Raji (cell line): Measurements from ENCODE around the gene CLDN11.

Experiments
- POLR2A ChIP-seq: IDR thresholded peaks from 2 replicates; pipeline ENCODE4 v1.6.1; 2011; ENCODE audit warnings: low read depth, low read length, control low read depth; ENCODE audit not compliant: insufficient read depth

The CLDN11 gene

DNA sequence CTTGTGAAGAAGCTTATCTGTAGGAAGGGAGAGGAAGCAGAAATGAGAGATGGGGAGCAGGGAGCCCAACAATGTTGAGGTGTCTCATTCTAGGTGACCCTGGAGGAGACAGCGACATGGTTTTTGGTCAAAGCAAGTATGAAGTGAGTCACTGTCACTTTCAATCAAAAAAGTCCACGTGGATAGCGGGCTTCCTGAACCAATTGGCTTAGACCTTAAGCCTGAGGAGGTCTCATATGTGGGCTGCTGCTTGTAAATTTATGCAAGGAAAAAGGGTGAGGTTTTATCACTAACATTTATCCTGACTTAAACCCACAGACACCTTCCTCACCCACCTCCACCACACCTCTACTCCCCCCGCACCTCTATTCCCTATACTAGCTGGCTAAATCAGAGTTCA, 22.7 kb downstream of the CLDN11 start:
- TF ChIP-seq POLR2A, result no peak

- TF ChIP-seq POLR2A, result no peak
These were observed 24.3 kb downstream of the CLDN11 start for GRCh38 chr3:170442947-170443346.

- no peak for TF ChIP-seq POLR2A
These were observed 24.8 kb downstream of the CLDN11 start for GRCh38 chr3:170443457-170443856.

- no peak for TF ChIP-seq POLR2A
These were observed 29.9 kb downstream of the CLDN11 start for GRCh38 chr3:170448584-170448983.

DNA sequence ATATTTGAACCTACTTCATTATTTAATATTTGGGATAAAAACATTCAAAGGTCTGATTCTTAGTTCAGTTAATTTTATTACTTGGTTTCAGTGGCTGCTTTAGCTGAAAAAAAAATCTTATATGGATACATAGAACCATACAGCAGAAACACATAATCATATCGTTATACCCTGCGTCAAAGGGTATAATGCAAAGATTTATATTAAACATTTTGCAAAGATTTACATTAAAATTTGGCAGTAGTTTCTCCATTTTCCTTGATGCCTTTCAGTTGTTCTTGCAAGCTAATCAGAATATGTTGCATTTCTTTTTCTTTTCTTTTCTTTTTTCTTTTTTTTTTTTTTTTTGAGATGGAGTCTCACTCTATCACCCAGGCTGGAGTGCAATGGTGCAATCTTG, 31.4 kb downstream of the CLDN11 start:
- TF ChIP-seq POLR2A, result no peak

DNA sequence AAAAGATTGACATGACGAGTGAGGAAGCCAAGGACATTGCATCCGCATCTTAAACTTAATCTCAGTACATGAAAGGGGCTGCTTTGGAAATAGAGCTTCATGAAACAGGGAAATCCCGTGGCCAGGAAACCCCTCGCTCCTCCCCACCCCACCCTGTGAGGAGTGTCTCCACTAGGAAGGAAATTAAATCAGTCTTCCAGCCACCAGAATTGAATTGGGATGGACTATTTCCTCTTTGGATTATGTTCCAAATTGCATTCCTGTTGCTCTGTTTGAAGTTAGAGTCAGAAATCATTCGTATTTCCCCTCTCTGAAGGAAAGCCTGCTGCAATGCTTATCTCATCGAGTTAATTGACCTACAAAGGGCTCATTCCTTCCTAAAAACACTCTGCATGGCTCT, 35.8 kb downstream of the CLDN11 start:
- TF ChIP-seq POLR2A, result no peak

DNA sequence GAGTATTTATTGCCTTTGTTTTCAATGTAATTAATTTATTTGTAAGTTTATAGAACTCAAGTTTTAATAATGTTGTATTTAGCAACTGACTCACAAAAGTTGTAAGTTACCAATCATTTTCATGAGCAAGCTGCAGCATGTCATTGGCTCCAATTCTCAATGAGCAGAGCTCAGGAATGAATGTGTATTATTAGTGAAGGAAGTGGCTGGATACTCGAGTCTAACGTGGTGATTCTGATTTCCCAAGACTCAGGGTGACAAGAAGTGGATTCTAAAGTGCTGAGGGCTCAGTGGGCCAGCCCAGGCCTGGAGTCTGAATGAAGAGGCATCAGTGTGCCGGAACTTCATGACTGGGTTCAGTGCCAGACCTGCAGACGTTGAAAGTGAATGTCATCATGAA, 39.6 kb downstream of the CLDN11 start:
- no peak for TF ChIP-seq POLR2A

DNA sequence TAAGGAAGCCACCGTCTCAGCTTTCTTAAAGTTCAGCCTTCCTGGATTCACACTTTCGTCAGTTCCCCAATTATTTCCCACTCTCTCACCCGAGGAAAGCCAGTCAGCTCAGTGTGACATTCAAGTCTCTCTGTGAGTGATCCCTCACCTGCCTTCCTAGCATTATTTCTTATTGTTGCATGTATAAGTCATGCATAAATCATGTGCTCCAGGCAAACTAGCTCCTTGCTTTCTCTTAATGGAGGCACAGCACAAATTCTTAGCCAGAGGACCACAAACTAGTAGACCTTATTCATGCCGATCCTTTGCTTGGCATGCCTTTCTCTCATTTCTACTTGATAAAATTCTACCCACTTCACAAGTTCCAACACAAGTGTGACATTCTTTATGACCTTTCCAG, 44.3 kb downstream of the CLDN11 start:
- TF ChIP-seq POLR2A, result no peak

GRCh38 chr3:170465955-170466354, 47.3 kb downstream of the CLDN11 start:
- TF ChIP-seq POLR2A, result no peak

- TF ChIP-seq POLR2A, result no peak
These were observed 48.3 kb downstream of the CLDN11 start for GRCh38 chr3:170467007-170467406.

GRCh38 chr3:170467571-170468147, 49.0 kb downstream of the CLDN11 start:
- TF ChIP-seq POLR2A, result no peak

DNA sequence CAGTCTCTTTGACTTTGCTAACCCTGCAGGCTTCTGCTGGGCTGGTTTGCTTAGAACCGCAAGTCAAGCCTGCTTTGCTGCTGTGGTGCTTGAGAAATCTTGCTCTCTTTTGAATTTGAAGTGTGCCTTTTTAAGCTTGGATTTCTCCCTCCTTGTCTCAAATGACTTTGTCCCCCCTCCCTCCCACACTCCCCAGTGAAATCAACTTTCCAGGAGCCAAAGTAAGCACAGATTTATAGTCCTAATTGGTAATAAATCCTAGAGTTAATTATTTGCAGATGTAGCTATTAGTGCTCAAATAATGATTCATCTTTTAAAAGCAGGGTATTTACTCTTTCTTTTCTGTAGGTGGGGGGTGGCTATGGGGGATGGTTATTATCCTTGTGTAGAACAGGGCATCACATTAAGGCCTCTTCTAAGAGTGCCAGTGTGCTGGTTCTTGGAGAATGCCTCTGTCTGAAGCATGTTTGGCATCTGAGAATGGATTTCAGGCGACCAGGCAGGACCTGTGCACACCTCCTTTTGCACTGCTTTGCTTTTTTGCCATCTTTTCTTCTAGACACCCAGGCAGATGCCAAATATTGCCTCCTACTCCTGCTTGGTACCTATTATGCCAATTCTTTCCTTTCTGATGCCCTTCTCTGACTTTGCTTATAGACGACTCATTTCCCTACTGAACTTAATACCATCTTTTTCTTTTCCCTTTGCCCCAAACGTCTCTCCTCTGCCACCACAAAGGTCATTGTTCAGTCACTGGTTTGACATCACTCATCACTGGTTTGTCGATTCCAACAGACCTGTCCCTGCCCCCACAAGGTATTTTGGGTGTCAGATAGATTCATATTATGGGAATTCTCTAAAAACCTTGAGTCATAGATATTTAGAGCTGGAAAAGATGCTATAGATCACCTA, 50.7 kb downstream of the CLDN11 start:
- TF ChIP-seq POLR2A, result no peak

DNA sequence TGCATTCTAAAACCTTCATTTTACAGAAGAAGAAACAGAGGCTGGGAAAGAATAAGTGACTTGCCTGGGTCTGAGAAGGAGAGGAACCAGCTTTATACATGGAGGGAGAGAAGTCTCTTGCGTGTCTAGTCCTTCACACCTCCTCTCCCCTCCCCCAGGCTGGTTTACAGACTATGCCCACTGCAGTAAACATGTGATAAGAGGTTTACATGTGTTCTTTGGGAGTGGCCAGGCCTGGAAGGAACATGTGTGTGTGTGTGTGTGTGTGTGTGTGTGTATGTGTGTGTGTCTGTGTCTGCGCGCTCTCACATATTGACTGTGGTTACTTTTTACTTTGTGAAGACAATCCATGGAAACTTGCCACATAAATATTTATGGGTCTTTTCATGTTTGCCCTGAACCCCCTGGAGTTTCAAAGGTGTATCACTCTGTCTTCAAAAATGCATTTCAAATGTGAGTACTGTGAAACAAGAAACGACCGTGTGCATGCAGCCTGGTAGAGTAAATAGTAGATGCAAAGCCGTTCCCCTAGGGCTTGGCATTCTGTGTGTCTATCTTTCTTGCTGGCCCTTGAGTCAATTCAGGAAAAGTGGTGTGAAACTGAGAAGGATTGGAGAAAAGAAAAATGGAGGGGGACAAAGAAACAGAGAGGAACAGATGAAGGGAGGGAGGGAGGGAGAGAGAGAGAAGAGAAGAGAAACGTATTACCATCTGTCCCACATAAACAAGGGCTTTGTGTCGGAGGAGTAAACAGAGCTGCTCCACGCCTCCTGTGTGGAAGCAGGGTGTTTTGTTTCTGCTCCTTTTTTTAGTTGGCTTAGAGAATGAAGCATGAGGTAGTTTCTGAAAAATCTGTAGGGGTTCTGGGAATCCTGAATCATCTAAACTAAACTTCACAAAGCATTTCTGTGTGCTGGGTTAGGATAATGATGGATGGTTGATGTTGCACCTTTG, 51.7 kb downstream of the CLDN11 start:
- no peak for TF ChIP-seq POLR2A

DNA sequence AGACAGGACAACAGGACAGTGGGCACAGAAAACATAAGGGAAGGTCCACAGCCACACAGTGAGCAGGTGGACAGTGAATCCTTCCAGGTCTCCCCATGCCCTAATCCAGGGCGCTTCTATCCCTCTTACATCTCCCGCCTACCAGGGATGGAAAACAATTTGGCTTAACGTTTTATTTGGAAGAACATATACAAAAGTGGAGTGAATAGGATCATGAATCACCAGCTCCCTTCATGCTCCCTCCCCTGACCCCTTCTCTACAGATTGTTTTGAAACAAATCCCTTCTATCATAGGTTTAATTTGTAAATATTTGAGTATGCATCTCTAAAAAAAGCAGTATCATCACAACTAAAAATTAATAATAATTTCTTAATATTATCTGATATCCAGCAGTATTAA, 52.5 kb downstream of the CLDN11 start:
- no peak for TF ChIP-seq POLR2A

GRCh38 chr3:170473358-170473757, 54.7 kb downstream of the CLDN11 start:
- TF ChIP-seq POLR2A, result no peak

DNA sequence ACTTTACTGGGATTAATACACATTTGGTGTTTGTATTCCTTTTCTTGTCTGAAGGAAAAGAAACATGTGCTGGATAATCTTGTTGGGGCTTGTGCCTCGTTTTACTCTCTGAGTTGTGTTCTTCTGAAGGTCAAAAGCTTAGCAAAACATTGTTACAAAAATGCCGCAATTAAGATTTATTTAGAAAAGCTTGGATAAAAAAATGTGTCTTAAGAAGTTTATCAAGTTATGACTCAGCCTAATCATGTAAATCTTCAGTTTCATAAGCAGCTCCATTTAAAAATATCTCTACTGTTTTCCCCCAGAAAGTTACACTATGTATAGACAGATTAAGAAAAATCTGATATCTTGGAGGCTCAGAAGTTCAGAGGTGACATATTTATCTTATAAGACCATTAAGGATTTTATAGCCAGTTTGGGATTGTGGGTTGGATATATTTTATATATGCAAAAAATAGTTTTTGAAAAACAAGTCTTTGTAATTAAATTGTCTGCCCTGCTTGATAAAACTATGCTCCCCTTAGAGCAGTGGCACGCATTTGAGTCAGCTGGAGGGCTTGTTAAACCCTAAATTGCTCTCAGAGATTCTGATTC, 56.5 kb downstream of the CLDN11 start:
- no peak for TF ChIP-seq POLR2A

DNA sequence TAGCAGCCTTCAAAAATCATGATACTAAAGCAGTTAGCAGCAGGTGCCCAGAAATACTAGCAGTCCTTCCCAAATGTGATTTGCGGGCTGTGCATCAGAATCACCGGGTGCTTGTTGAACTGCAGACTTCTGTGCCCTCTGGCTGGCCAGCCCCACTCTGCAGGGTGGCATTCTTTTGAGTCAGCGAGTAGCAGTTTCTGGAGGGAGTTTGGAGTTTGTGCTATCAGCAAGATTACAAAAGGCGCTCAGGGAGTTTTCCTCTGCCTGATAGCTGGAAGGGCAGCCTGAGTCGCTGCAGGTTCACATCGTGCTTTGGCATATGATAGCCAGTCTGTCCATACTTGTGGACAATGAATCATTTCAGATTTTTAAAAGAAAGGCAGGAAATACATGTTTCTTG, 57.6 kb downstream of the CLDN11 start:
- no peak for TF ChIP-seq POLR2A
